VCaP (cell line): ENCODE data around the gene HSH2D.
A peak's percentile ranks its signal among the peaks of the same experiment; 100 is the strongest.

ENCODE experiments used
- H3K27ac ChIP-seq: fragments of 450-650 bp; 2 replicates; pipeline ENCODE4 v1.5.1; 2017
- CTCF ChIP-seq: fragments of 450-650 bp; conservative IDR thresholded peaks from 2 replicates; pipeline ENCODE4 v1.5.1; 2017; ENCODE audit warnings: mild to moderate bottlenecking, moderate library complexity

The HSH2D gene

GRCh38 chr19:16190736-16191135 is 47.3 kb downstream of the HSH2D start:
- H3K27ac ChIP-seq: no peak overlapping the region
- no peak for TF ChIP-seq CTCF

- no peak for TF ChIP-seq CTCF
- H3K27ac ChIP-seq: no peak overlapping the region
Observed at GRCh38 chr19:16191216-16191908, 47.9 kb downstream of the HSH2D start.

GRCh38 chr19:16193466-16193865 is 50.0 kb downstream of the HSH2D start:
- H3K27ac ChIP-seq: no peak overlapping the region
- TF ChIP-seq CTCF: no peak

- peak overlapping the region; percentile 82 for H3K27ac ChIP-seq
- no peak for TF ChIP-seq CTCF
Observed at GRCh38 chr19:16197188-16197621, 53.7 kb downstream of the HSH2D start.

- H3K27ac ChIP-seq: peak within 1 kb of the TSS; percentile 82
- TF ChIP-seq CTCF: no peak
Observed at GRCh38 chr19:16197622-16198369, 54.3 kb downstream of the HSH2D start, which contains the start of gene AP1M1. AP1M1 (plus strand) TSS chr19:16197911; CDS start chr19:16198027, 116 bp downstream.

GRCh38 chr19:16198370-16198651 is 54.8 kb downstream of the HSH2D start:
- TF ChIP-seq CTCF: no peak
- peak overlapping the region; percentile 82 for H3K27ac ChIP-seq

- H3K27ac ChIP-seq: peak overlapping the region; percentile 5; the same call in 1 of the 2 replicates
- no peak for TF ChIP-seq CTCF
Observed at GRCh38 chr19:16199275-16199932, 55.9 kb downstream of the HSH2D start.
